SK-N-SH treated with all-trans-retinoic acid at 6 μM for 48 hours (cell line): ENCODE results near the gene ALX4.

Experiments
- ARNTL ChIP-seq: fragments of 450-650 bp; formaldehyde crosslinking; IDR thresholded peaks from 2 replicates; pipeline ENCODE4 v1.5.0; 2020; ENCODE audit warnings: low read depth, mild to moderate bottlenecking, moderate library complexity, borderline replicate concordance
- BACH2 ChIP-seq: fragments of 250-450 bp; sonication (Bioruptor Pico); IDR thresholded peaks from 2 replicates; pipeline ENCODE4 v1.9.0; 2021; ENCODE audit warnings: mild to moderate bottlenecking, borderline replicate concordance
- CSDC2 ChIP-seq: fragments of 250-450 bp; sonication (Bioruptor Pico); IDR thresholded peaks from 2 replicates; pipeline ENCODE4 v1.5.0; 2020; ENCODE audit warnings: mild to moderate bottlenecking, moderate library complexity
- GLIS3 ChIP-seq: fragments of 250-450 bp; sonication (Bioruptor Pico); IDR thresholded peaks from 2 replicates; pipeline ENCODE4 v1.5.0; 2020; ENCODE audit warnings: mild to moderate bottlenecking, moderate library complexity
- ISL1 ChIP-seq: fragments of 250-450 bp; sonication (Bioruptor Pico); IDR thresholded peaks from 2 replicates; pipeline ENCODE4 v2.1.2; 2022; ENCODE audit warnings: mild to moderate bottlenecking, moderate library complexity
- OSR1 ChIP-seq: fragments of 250-450 bp; sonication (Bioruptor Pico); IDR thresholded peaks from 2 replicates; pipeline ENCODE4 v1.8.0; 2022; ENCODE audit warnings: moderate library complexity, mild to moderate bottlenecking, inconsistent platforms
- TCF4 ChIP-seq: fragments of 250-450 bp; sonication (Bioruptor Pico); IDR thresholded peaks from 2 replicates; pipeline ENCODE4 v1.8.0; 2021; ENCODE audit warnings: mild to moderate bottlenecking, moderate library complexity, borderline replicate concordance
- ZFP3 ChIP-seq: fragments of 250-450 bp; sonication (Bioruptor Pico); IDR thresholded peaks from 2 replicates; pipeline ENCODE4 v1.5.0; 2020; ENCODE audit warnings: mild to moderate bottlenecking, moderate library complexity
- ZFP30 ChIP-seq: fragments of 450-650 bp; formaldehyde crosslinking; IDR thresholded peaks from 2 replicates; pipeline ENCODE4 v1.5.0; 2022; ENCODE audit warnings: mild to moderate bottlenecking, moderate library complexity
- ZNF70 ChIP-seq: fragments of 450-650 bp; formaldehyde crosslinking; IDR thresholded peaks from 2 replicates; pipeline ENCODE4 v1.5.0; 2020; ENCODE audit warnings: mild to moderate bottlenecking, moderate library complexity
- TF ChIP-seq, protein P1 (sequence below): fragments of 250-450 bp; sonication (Bioruptor Pico); IDR thresholded peaks from 2 replicates; pipeline ENCODE4 v1.8.0; 2021; ENCODE audit warnings: low read depth, mild to moderate bottlenecking, moderate library complexity, borderline replicate concordance
- TF ChIP-seq, protein P2 (sequence below): fragments of 250-450 bp; sonication (Bioruptor Pico); IDR thresholded peaks from 2 replicates; pipeline ENCODE4 v1.5.1; 2020; ENCODE audit warnings: low read depth, mild to moderate bottlenecking, moderate library complexity
- TF ChIP-seq, protein P3 (sequence below): fragments of 250-450 bp; sonication (Bioruptor Pico); IDR thresholded peaks from 2 replicates; pipeline ENCODE4 v1.8.0; 2020; ENCODE audit warnings: mild to moderate bottlenecking, moderate library complexity, borderline replicate concordance

DNA sequence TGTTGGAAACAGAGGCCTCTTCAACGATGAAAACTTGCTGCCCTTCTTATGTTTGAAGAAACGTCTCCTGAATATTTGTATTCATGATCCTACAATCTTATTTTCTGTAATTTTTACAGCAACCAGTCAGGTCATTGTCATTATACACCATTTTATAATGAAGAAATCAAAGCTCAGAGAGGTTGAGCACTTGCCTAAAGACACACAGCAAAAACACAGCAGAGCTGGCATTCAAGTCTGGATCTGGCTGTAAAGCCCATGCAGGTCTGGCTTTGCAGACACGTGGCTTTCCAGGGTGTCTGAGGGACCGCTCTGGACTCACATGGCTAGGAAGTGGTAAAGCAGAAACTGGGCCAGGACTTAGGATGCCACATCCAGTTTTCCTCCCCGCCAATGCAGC lies 15.8 kb upstream of the ALX4 start:
- TF ChIP-seq, protein P1, sequence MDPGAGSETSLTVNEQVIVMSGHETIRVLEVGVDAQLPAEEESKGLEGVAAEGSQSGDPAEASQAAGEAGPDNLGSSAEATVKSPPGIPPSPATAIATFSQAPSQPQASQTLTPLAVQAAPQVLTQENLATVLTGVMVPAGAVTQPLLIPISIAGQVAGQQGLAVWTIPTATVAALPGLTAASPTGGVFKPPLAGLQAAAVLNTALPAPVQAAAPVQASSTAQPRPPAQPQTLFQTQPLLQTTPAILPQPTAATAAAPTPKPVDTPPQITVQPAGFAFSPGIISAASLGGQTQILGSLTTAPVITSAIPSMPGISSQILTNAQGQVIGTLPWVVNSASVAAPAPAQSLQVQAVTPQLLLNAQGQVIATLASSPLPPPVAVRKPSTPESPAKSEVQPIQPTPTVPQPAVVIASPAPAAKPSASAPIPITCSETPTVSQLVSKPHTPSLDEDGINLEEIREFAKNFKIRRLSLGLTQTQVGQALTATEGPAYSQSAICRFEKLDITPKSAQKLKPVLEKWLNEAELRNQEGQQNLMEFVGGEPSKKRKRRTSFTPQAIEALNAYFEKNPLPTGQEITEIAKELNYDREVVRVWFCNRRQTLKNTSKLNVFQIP (CRISPR knock-in tag) = no peak
- TF ChIP-seq TCF4 = no peak
- no peak for TF ChIP-seq ZFP30 (CRISPR knock-in tag)
- TF ChIP-seq ARNTL = no peak
- TF ChIP-seq ZNF70 (CRISPR knock-in tag) = no peak
- TF ChIP-seq, protein P2, sequence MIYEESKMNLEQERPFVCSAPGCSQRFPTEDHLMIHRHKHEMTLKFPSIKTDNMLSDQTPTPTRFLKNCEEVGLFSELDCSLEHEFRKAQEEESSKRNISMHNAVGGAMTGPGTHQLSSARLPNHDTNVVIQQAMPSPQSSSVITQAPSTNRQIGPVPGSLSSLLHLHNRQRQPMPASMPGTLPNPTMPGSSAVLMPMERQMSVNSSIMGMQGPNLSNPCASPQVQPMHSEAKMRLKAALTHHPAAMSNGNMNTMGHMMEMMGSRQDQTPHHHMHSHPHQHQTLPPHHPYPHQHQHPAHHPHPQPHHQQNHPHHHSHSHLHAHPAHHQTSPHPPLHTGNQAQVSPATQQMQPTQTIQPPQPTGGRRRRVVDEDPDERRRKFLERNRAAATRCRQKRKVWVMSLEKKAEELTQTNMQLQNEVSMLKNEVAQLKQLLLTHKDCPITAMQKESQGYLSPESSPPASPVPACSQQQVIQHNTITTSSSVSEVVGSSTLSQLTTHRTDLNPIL (CRISPR knock-in tag) = no peak
- no peak for TF ChIP-seq ISL1
- no peak for TF ChIP-seq OSR1 (CRISPR knock-in tag)
- no peak for TF ChIP-seq CSDC2 (CRISPR knock-in tag)
- no peak for TF ChIP-seq ZFP3 (CRISPR knock-in tag)
- TF ChIP-seq GLIS3 (CRISPR knock-in tag) = no peak
- TF ChIP-seq, protein P3, sequence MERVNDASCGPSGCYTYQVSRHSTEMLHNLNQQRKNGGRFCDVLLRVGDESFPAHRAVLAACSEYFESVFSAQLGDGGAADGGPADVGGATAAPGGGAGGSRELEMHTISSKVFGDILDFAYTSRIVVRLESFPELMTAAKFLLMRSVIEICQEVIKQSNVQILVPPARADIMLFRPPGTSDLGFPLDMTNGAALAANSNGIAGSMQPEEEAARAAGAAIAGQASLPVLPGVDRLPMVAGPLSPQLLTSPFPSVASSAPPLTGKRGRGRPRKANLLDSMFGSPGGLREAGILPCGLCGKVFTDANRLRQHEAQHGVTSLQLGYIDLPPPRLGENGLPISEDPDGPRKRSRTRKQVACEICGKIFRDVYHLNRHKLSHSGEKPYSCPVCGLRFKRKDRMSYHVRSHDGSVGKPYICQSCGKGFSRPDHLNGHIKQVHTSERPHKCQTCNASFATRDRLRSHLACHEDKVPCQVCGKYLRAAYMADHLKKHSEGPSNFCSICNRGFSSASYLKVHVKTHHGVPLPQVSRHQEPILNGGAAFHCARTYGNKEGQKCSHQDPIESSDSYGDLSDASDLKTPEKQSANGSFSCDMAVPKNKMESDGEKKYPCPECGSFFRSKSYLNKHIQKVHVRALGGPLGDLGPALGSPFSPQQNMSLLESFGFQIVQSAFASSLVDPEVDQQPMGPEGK = no peak
- TF ChIP-seq BACH2 (CRISPR knock-in tag) = no peak
